Natural killer cell (primary cell): ENCODE data around the gene CAPS. TPM values are rescaled to one million over a fixed set of nuclear protein-coding genes. Genes with fewer than 3 reads are reported as not detected.
"Not testable (repeated sequence)": the region's sequence is repeated elsewhere in the genome, so short reads cannot be mapped to it uniquely, and the experiment has no call there.

Experiments used
- ATAC-seq, 3 donors: fragments of 150-1000 bp in 2 of 3; fragments of 200-7000 bp in 1 of 3; cut with Tn5 transposase; 1 replicate in 1 of 3; 2 replicates in 2 of 3; pipeline ENCODE4 v1.10.0; 2021; ENCODE audit warnings: mild to moderate bottlenecking in 2 of 3, moderate library complexity in 2 of 3
- DNase-seq, 2 donors: peaks; one replicate each; pipeline versions ENCODE4 v3.0.0 to v3.0.0-alpha.2; 2013 to 2021; ENCODE audit warnings: mixed read lengths in 1 of 2
- H3K27ac ChIP-seq: one replicate; pipeline ENCODE4 v1.5.1; 2013; ENCODE audit warnings: mild to moderate bottlenecking, low read length
- H3K27me3 ChIP-seq: one replicate; pipeline ENCODE4 v1.6.1; 2013; ENCODE audit warnings: low read length; ENCODE audit not compliant: control insufficient read depth, insufficient read depth
- H3K36me3 ChIP-seq: one replicate; pipeline ENCODE4 v1.6.1; 2013; ENCODE audit warnings: low read length; ENCODE audit not compliant: control insufficient read depth, insufficient read depth
- H3K4me1 ChIP-seq: one replicate; pipeline ENCODE4 v1.6.1; 2013; ENCODE audit warnings: low read length; ENCODE audit not compliant: control insufficient read depth, insufficient read depth
- H3K4me3 ChIP-seq: one replicate; pipeline ENCODE4 v1.5.1; 2013; ENCODE audit warnings: low read length
- H3K9me3 ChIP-seq: one replicate; pipeline ENCODE4 v1.6.1; 2013; ENCODE audit warnings: low read length; ENCODE audit not compliant: control insufficient read depth, insufficient read depth
- H3K27ac Mint-ChIP-seq, 2 donors: one replicate each; pipeline ENCODE4 v1.8.0; 2022; ENCODE audit warnings: mild to moderate bottlenecking in 2 of 2, mixed read lengths in 2 of 2, moderate library complexity in 1 of 2
- H3K27me3 Mint-ChIP-seq, 2 donors: one replicate each; pipeline ENCODE4 v1.8.0; 2022; ENCODE audit warnings: low read depth in 2 of 2, mixed read lengths in 2 of 2
- H3K36me3 Mint-ChIP-seq: one replicate; pipeline ENCODE4 v1.8.0; 2022; ENCODE audit warnings: mixed read lengths
- H3K4me1 Mint-ChIP-seq, 2 donors: one replicate each; pipeline ENCODE4 v1.8.0; 2022; ENCODE audit warnings: mixed read lengths in 2 of 2
- H3K4me3 Mint-ChIP-seq: one replicate; pipeline ENCODE4 v1.8.0; 2022; ENCODE audit warnings: mild to moderate bottlenecking, moderate library complexity, mixed read lengths
- H3K9me3 Mint-ChIP-seq, 2 donors: one replicate each; pipeline ENCODE4 v1.8.0; 2022; ENCODE audit warnings: mixed read lengths in 2 of 2
- CTCF ChIP-seq: fragments of 200-600 bp; IDR thresholded peaks from one replicate; pipeline ENCODE4 v1.8.0; 2022; ENCODE audit warnings: antibody characterized with exemption
- WGBS: methylation state at CpG from one replicate; pipeline ENCODE4 v1.1.7; 2013; ENCODE audit warnings: missing lambda C conversion rate; ENCODE audit not compliant: insufficient coverage; 5-methylcytosine and 5-hydroxymethylcytosine counted together
- intact Hi-C: fragments of 100-400 bp; cut with micrococcal nuclease; formaldehyde crosslinking; loops from one replicate; pipeline ENCODE4 v1.14.2; 2022
- total RNA-seq, 4 donors: library from RNA; stranded (reverse); fragments of 120-200 nt in 1 of 4; gene quantifications; one replicate each; pipeline versions ENCODE4 v1.2.3 to v1.2.4, GENCODE V29; 2013 to 2022

CAPS gene
- total RNA-seq, 3 donors from 2014 or later (not counting 1 experiment from before 2014, with no cell fraction given), result 34.0 to 41.6 (median 38.3) TPM

- Histone ChIP-seq H3K4me1 (peaks cover 24% of the 10 kb centered on the region), H3K9me3 (no peaks in the 10 kb centered on the region), H3K4me3 (no peak overlapping the region), H3K27ac (no peak overlapping the region), H3K36me3 (no peaks in the 10 kb centered on the region), H3K27me3 (no peaks in the 10 kb centered on the region)
- no peaks in the 10 kb centered on the region for H3K36me3 Mint-ChIP-seq
- H3K27ac Mint-ChIP-seq, result peak overlapping the region in 1 of 2 donors; percentile 40
- ATAC-seq (no peak), DNase-seq (no peak)
- no peaks in the 10 kb centered on the region for H3K27me3 Mint-ChIP-seq
- no peaks in the 10 kb centered on the region for H3K9me3 Mint-ChIP-seq
- 91% methylated on average over 31 of the region's 31 CpGs for WGBS
- TF ChIP-seq CTCF, result no peak
- peaks cover 18 to 19% of the 10 kb centered on the region in 2 donors for H3K4me1 Mint-ChIP-seq
- intact Hi-C loops, result no loop called here
- no peak overlapping the region for H3K4me3 Mint-ChIP-seq
Observed at GRCh38 chr19:5867201-5868136, 46.6 kb upstream of the CAPS start.

- no peaks in the 10 kb centered on the region for H3K9me3 ChIP-seq
- H3K4me3 ChIP-seq, result no peak overlapping the region
- Mint-ChIP-seq H3K27ac (no peak overlapping the region), H3K36me3 (no peaks in the 10 kb centered on the region), H3K4me3 (no peak overlapping the region), H3K4me1 (peaks cover 1 to 2% of the 10 kb centered on the region in 2 donors), H3K27me3 (no peaks in the 10 kb centered on the region), H3K9me3 (no peaks in the 10 kb centered on the region)
- 86% methylated on average over 12 of the region's 12 CpGs for WGBS
- TF ChIP-seq CTCF, result no peak
- no peak for ATAC-seq
- DNase-seq, result no peak
- intact Hi-C loops, result no loop called here
- H3K36me3 ChIP-seq, result no peaks in the 10 kb centered on the region
- H3K27me3 ChIP-seq, result no peaks in the 10 kb centered on the region
- H3K4me1 ChIP-seq, result peaks cover 3% of the 10 kb centered on the region
- no peak overlapping the region for H3K27ac ChIP-seq
Observed at GRCh38 chr19:5870986-5871394, 43.1 kb upstream of the CAPS start.

- H3K27ac ChIP-seq, result no peak overlapping the region
- Mint-ChIP-seq H3K4me3 (no peak overlapping the region), H3K27me3 (peaks cover 0 to 6% of the 10 kb centered on the region in 2 donors), H3K9me3 (no peaks in the 10 kb centered on the region), H3K27ac (no peak overlapping the region), H3K4me1 (no peaks in the 10 kb centered on the region), H3K36me3 (no peaks in the 10 kb centered on the region)
- DNase-seq, result no peak
- no peak overlapping the region for H3K4me3 ChIP-seq
- 92% methylated on average over 12 of the region's 12 CpGs for WGBS
- intact Hi-C loops, result no loop called here
- H3K27me3 ChIP-seq, result no peaks in the 10 kb centered on the region
- no peak for TF ChIP-seq CTCF
- no peaks in the 10 kb centered on the region for H3K4me1 ChIP-seq
- H3K36me3 ChIP-seq, result no peaks in the 10 kb centered on the region
- H3K9me3 ChIP-seq, result no peaks in the 10 kb centered on the region
- ATAC-seq, result no peak
Observed at GRCh38 chr19:5873617-5874199, 40.3 kb upstream of the CAPS start.

- H3K4me3 Mint-ChIP-seq, H3K27me3 ChIP-seq, H3K27ac ChIP-seq, H3K9me3 Mint-ChIP-seq, ATAC-seq, H3K4me1 ChIP-seq, H3K36me3 ChIP-seq, H3K27ac Mint-ChIP-seq, H3K4me1 Mint-ChIP-seq, H3K36me3 Mint-ChIP-seq, H3K9me3 ChIP-seq, intact Hi-C loops, DNase-seq, H3K4me3 ChIP-seq, H3K27me3 Mint-ChIP-seq: not testable (repeated sequence)
- WGBS, result 90% methylated on average over 7 of the region's 7 CpGs
Observed at GRCh38 chr19:5874496-5874895, 39.6 kb upstream of the CAPS start.
